Bronchial epithelial cell (primary cell): ENCODE measurements around the gene EPX. TPM values are rescaled to one million over a fixed set of nuclear protein-coding genes. Genes with fewer than 3 reads are reported as not detected.

Experiments used
- DNase-seq: peaks from one replicate; pipeline ENCODE4 v3.0.0-alpha.2; 2010; ENCODE audit warnings: low read depth
- FAIRE-seq: peaks from 2 replicates; lab custom pipeline; 2011; peaks lifted over from hg19 to GRCh38; lab: Jason Lieb, UNC
- H3K27me3 ChIP-seq: 2 replicates; pipeline ENCODE4 v1.5.1; 2011; ENCODE audit warnings: low read length; ENCODE audit not compliant: control insufficient read depth, insufficient read depth
- H3K36me3 ChIP-seq: 2 replicates; pipeline ENCODE4 v1.5.1; 2011; ENCODE audit warnings: low read length; ENCODE audit not compliant: control insufficient read depth, insufficient read depth
- H3K4me3 ChIP-seq: 2 replicates; pipeline ENCODE4 v1.5.1; 2011; ENCODE audit warnings: mild to moderate bottlenecking, low read depth, low read length, control low read depth
- CTCF ChIP-seq: IDR thresholded peaks from 2 replicates; pipeline ENCODE4 v1.5.1; 2011; ENCODE audit warnings: mild to moderate bottlenecking, moderate library complexity, low read length, control low read depth, inconsistent platforms; ENCODE audit not compliant: insufficient read depth, severe bottlenecking
- total RNA-seq: library from RNA; depleted of rRNA; stranded (reverse); fragments of >200 nt; gene quantifications from 2 replicates; pipeline ENCODE4 v1.2.1, GENCODE V29; 2014

Gene EPX
- total RNA-seq, 1 donor from 2014 or later = not detected

GRCh38 chr17:58205936-58206335 lies 13.4 kb downstream of the EPX start:
- Histone ChIP-seq H3K36me3 (peaks cover 4% of the 10 kb centered on the region), H3K27me3 (no peaks in the 10 kb centered on the region), H3K4me3 (no peak overlapping the region)
- DNase-seq (no peak), FAIRE-seq (no peak)
- TF ChIP-seq CTCF = no peak

- no peak overlapping the region for H3K4me3 ChIP-seq
- DNase-seq (no peak), FAIRE-seq (no peak)
- H3K36me3 ChIP-seq = peaks cover 4% of the 10 kb centered on the region
- H3K27me3 ChIP-seq = no peaks in the 10 kb centered on the region
- no peak for TF ChIP-seq CTCF
These were observed 14.9 kb downstream of the EPX start for GRCh38 chr17:58207451-58207850.

GRCh38 chr17:58208344-58208743 lies 15.8 kb downstream of the EPX start:
- H3K36me3 ChIP-seq = peaks cover 4% of the 10 kb centered on the region
- TF ChIP-seq CTCF = no peak
- no peaks in the 10 kb centered on the region for H3K27me3 ChIP-seq
- no peak for FAIRE-seq
- no peak for DNase-seq
- no peak overlapping the region for H3K4me3 ChIP-seq

- no peak for FAIRE-seq
These were observed 18.4 kb downstream of the EPX start for GRCh38 chr17:58210922-58211321.

GRCh38 chr17:58215685-58216084 lies 23.2 kb downstream of the EPX start:
- no peak for TF ChIP-seq CTCF
- Histone ChIP-seq H3K36me3 (peaks cover 7% of the 10 kb centered on the region), H3K4me3 (no peak overlapping the region), H3K27me3 (no peaks in the 10 kb centered on the region)
- no peak for FAIRE-seq
- DNase-seq = no peak

More at GRCh38 chr17:58210922-58211321, 18.4 kb downstream of the EPX start:
- Histone ChIP-seq H3K4me3 (no peak overlapping the region), H3K36me3 (peaks cover 6% of the 10 kb centered on the region), H3K27me3 (no peaks in the 10 kb centered on the region)
- no peak for TF ChIP-seq CTCF
- DNase-seq = no peak

- H3K36me3 ChIP-seq = peaks cover 6% of the 10 kb centered on the region
- TF ChIP-seq CTCF = no peak
- H3K27me3 ChIP-seq = no peaks in the 10 kb centered on the region
- DNase-seq (no peak), FAIRE-seq (no peak)
- H3K4me3 ChIP-seq = no peak overlapping the region
These were observed 25.2 kb downstream of the EPX start for GRCh38 chr17:58217766-58218165.
